Inferior parietal cortex (tissue), 1 donor: Measurements from ENCODE around the gene ZNFX1.

Source experiments
- DNase-seq: peaks from one replicate; pipeline ENCODE4 v3.0.0-alpha.2; 2016; ENCODE audit errors: extremely low spot score

The ZNFX1 gene

DNA sequence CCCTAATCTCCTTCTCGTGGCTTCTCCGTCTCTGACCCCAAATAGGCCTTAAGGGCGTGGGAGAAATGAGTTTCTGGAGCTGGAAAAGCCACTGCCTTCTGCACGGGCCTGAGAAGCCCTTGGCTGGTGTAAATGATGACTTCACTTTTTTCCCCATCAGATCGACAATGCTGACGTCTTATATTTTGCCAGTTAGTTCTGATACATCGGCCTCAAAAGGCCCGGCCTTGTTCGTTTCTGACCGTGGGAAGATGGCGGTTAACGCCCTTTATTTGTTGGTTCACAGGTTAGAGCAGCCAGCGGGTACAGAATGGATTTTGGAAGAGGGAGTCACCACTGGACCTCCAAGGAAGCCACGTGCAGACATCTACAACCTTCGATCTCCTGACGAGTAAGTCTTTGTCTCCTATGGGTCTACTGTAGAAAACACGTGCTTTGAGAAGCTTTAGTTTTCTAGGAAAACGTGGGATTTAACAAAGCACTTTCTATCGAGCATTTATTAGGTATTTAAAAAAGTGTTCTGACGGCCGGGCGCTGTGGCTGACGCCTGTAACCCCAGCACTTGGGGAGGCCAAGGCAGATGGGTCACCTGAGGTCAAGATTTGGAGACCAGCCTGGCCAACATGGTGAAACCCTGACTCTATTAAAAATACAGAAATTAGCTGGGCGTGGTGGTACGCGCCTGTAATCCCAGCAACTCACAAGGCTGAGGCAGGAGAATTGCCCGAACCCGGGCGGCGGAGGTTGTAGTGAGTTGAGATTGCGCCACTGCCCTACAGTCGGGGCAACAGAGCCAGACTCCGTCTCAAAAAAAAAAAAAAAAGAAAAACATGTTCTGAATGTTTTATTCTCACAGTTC is 1.2 kb upstream of the ZNFX1 start:
- DNase-seq, result no peak

DNA sequence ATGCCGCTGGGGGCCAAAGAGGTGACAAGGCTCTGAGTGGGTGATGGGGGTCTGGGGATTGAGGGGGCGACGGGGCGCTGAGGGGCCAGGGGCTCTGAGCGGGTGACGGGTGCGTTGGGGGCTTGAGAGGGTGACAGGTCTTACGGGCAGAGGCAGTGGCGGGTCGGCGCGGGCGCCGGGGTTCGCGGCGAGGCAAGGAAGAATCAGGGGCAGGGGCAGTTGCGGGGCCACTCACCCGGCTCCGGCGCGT is 146 bp downstream of the ZNFX1 start:
- no peak for DNase-seq

DNA sequence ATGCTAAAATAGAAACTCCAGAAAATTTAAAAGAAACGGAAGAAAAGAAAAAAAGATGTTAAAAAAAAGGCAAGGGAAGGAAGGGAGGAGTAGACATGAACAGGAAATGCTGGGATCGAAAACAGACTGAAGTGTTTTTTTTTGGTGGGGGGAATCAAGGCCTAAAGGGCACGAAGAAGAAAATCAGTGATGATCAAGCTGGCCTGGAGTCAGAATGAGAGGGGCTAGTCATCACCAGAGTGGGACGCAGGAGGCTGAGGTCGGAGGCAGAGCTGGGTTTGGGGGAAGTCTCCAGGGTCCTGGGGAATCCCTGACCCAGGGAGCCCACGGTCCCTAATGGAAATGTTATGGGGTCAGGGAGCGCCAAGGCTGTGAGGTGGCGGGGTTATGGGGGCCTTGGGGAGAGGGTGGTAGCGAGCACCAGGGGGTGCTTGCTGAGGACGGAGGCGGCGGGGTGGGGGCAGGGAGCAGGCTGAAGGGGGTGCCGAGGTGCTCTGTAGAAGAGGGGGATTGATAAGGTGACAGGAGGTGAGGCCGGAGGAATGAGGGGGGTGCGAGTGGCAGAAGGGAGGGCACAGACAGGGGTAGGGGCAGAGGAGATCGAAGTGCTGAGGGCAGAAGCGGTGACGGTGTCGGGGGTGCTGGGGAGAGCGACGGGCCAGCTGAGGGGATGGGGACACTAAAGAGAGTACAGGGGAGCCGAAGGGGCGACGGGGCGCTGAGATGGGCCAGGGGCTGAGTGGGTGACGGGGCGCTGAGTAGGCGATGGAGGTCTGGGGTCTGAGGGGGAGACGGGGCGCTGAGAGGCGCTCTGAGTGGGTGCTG is 684 bp downstream of the ZNFX1 start:
- no peak for DNase-seq

DNA sequence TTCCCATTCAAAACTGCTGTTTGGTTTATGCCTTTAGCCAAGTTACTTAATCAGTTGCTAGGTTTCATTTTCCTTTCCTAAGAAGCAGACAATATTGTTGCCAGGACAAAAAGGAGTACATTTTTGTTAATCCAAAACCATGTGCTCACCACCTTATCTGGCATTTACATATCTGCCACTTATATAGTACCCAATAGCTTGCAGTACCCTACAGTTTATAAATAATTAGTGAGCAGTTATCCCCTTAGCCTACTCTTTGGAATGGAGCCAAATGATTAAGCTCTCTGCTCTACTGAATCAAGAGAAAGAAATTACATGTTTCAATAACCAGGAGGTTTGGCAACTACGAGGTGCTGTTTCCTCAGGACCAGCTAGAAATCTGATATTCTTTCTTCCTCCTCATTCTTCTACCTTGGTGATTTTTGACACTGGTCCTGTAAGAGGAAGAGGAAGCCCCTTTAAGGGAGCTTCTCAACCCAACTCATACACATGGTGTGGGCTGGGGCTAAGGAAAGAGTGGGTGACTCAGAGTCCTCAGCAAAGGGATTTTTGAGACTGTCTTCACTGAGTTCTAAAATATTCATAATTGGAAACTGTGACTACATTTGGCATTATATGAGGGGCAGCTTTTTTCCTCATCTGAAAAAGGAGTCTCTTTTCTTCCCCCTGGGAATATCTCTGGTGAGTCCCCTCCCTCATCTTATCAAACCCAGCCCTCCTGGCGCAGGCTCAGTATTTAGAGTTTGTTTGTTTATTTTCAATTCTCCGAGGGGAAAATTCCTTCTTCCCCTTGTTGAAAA is 1.5 kb downstream of the ZNFX1 start:
- peak; percentile 41 for DNase-seq

DNA sequence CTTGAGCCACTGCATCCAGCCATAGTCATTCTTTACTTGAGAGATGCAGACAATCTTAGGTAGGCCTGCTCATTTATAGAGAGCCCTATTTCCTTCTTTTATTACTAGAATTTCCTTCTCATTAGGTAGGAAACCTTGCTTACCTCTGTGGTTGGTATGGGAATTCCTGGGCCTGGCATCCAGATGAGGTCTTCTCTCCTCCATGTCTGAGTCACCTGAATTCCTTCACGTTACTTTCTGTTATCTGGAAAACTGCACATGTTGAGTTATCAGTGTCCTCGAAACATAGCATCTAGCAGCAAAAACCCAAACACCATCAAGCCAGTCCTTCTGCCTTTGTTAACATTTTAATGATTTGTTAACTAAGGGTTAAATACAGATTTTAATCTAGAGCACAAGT is 2.2 kb downstream of the ZNFX1 start:
- no peak for DNase-seq

DNA sequence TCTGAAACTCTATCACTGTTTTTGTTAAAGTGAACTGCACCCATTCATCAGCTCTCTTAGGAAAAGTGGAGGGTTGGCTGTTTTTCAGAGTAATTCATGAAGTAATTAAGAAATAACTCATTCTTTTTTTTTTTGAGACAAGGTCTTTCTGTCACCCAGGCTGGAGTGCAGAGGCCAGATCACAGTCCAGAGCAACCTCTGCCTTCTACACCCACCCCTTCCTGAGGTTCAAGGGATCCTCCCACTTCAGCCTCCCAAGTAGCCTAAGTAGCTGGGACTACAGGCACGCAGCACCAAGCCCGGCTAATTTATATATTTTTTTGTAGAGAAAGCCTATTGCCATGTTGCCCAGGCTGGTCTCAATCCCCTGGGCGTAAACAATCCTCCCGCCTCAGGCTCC is 2.6 kb downstream of the ZNFX1 start:
- no peak for DNase-seq

DNA sequence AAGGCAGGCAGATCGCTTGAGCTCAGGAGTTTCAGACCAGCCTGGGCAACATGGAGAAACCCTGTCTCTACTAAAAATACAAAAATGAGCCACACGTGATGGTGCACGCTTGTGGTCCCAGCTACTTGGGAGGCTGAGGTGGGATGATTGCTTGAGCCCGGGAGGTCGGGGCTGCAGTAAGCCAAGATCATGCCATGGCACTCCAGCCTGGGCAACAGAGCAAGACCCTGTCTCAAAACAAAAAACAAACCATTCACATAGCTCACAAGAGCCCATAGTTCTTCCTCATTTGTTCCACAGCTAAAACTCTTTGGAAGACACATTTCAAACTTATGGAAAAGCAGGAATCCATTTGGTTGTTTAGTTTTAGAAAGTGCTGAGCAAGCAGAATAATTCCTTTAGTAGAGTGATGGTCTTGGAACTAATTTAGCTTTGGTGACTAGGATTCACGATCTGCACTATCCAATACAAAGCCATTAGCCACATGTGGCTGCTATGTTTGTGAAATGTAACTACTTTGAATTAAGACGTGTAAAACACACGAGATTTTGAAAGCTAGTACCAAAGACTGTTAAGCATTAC is 4.1 kb downstream of the ZNFX1 start:
- DNase-seq, result no peak

DNA sequence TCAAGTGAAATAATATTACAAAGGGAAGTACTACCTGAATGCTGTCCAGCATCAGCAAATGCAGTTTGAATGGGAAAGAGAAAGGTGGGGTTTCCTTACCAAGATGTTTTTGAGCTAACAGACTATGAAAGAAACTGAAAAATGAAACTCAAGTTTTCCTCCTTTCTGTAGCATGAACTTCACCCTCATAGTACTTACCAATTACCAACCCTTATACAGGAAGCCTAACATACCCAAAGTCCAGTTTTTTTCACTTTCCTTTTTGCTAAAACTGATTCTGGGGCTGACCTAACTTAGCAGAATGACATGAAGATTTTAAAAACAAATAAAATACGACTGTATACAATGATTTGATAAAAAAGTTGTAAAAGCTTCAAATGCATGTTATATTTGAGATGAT is 5.2 kb downstream of the ZNFX1 start:
- no peak for DNase-seq

DNA sequence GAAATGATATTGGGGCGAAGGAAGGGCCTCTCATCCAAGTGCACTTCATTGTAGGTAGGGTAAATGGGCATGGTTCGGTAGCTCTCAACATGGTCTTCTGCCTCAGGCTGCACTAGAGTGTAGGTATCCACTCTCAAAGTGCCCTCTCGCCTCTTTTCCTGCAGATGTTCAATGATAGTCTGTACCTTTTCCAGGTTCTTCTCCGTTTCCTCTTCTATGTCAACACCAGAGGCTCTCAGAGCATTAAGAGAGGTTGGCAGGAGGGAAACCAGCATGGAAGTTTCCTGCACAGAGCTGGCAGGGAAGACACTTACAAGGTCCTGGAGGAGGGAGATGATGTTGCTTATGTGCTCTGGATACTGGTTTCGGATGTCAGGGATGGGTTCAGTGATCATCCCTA is 7.1 kb downstream of the ZNFX1 start:
- no peak for DNase-seq

DNA sequence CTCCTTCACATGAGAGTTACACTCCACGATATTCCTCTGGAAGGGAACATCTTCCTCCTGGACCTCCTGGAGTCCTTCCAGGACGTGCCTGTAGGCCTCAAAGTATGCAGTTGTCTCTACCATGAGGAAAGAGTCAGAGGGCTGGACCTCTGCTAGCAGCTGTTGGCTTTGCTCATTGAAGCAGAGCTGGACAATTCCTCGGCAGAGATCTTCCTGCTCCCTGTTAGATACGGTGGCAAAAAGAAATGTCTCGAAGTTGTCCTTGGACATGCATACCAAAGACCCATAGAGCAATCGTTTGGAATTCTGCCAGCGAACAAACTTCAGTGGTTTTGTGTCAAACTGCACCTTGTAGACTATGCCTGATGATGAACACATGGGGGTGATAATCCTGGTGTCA is 7.7 kb downstream of the ZNFX1 start:
- DNase-seq, result no peak

DNA sequence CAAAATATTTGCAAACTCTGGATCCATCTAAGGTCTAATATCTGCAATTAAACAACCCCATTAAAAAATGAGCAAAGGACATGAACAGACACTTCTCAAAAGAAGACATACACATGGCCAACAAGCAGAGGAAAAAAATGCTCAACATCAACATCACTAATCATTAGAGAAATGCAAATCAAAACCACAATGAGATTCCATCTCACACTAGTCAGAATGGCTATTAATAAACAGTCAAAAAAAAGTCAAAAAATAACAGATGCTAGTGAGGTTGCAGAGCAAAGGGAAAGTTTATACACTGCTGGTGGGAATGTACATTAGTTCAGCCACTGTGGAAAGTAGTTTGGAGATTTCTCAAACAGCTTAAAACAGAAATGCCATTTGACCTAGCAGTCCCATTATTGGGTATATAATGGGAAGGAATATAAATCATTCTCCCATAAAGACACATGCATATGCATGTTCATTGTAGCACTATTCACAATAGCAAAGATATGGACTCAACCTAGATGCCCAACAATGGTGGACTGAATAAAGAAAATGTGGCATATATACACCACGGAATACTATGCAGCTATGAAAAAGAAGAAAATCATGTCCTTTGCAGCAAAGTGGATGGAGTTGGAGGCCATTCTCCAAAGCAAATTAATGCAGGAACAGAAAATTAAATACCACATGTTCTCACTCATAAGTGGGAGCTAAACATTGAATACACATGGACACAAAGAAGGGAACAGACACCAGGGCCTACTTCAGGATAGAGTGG is 9.1 kb downstream of the ZNFX1 start:
- DNase-seq, result no peak

DNA sequence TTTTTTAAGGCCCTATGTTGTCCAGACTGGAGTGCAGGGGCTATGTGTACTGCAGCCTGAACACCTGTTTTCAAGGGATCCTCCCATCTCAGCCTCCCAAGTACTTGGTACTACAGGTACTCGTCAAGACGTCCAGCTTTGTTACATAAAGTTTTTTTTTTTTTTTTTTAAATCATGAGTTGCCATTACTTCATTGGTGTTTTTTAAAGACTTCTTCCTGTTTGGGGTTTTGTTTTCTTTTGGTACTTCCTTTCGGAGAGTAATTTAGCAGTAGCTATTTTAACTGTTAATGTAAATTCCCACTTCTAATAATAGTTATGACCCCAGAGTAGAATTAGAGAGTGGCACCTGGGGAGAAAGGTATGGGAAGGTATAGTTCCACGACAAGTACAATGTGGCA is 10.5 kb downstream of the ZNFX1 start:
- DNase-seq, result no peak

DNA sequence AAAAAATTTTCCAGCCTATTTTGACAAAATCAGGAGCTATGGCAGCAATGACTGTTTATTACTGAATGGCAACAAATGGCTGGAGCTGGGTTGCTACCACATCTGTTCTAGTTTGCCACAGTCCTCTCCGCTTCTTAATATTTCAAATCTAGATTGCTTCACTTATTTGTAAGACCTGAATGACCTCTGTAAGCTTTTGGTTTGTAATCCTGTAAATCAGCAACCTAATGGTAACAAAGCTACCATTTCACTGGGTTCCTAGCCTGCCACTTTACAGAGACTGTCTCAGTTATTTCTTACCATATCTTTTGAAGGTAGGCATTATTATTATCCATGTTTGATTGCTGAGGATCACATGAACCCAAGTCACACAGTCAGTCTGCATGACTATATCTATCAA is 15.4 kb downstream of the ZNFX1 start:
- no peak for DNase-seq

DNA sequence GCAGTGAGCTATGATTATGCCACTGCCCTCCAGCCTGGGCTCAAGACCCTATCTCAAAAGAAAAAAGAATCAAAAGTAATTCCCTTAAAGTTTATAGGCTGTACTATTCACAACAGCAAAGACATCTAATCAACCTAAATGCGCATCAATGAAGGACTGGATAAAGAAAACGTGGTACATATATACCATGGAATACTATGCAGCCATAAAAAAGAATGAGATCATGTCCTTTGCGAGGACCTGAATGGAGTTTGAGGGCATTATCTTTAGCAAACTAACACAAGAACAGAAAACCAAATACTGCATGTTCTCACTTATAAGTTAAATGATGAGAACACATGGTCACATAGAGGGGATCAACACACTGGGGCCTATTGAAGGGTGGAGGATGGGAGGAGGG is 16.7 kb downstream of the ZNFX1 start:
- DNase-seq, result no peak

DNA sequence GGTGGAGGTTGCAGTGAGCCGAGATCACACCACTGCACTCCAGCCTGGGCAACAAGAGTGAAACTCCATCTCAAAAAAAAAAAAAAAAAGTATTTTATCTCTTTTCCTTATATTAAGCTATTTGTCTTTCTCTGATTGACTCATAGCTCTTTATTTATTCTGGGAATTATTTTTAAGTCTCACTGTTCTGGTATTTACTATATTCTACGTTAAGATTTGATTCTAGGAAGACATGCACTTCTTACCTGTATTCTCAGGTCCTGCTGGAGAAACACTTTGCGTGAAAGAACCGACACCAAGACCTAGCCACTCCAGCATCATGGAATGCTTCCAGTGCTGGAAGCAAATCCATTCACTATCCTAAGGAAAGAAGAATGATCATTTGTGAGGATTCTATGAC is 17.6 kb downstream of the ZNFX1 start:
- DNase-seq, result no peak

DNA sequence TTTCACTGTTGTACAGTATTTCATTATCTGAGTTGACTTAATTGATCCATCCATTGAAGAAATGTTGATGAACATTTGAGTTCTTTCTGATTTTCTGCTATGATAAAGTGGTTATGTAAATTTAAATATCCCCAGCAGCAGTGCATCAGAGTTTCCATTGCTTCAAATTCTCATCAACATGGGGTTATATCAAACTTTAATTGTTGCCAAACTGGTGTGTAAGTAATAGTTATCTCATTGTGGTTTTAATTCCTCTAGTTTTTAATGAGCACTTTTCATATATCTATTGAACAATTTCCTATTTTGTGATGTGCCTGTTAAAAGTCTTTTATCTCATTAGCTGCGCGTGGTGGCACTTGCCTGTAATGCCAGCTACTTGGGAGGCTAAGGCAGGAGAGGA is 18.1 kb downstream of the ZNFX1 start:
- no peak for DNase-seq

DNA sequence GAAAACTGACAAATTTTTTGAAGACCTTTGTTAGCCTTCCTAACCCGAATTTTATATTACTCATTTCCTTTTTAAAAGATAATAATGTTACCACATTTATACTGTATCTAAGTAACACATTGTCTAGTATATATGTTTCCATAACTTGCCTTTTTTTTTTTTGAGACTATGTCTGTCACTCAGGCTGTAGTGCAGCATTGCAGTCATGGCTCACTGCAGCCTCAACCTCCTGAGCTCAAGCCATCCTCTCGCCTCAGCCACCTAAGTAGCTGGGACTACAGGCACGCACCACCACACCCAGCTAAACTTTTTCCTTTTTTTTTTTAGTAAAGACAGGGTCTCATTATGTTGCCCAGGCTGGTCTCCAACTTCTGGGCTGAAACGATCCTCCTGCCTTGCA is 18.6 kb downstream of the ZNFX1 start:
- no peak for DNase-seq

DNA sequence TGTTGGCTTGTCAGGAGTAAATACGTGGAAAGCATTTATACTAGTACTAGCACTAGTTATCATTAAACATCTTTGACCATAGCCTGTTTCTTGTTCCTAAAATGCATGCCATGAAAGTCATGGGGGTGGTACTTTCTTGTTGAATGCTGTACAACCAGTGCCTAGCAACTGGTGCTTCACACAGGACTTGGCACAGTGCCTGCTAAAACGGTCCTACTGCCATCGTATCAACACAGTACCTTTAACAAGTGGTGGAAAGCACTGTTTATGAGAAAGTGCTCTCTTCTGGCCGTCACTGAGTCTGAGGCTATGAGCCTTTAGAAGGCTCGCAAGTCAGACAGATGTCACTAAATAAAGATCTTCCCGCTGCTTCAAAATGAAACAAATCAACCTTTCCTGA is 21.6 kb downstream of the ZNFX1 start:
- no peak for DNase-seq

DNA sequence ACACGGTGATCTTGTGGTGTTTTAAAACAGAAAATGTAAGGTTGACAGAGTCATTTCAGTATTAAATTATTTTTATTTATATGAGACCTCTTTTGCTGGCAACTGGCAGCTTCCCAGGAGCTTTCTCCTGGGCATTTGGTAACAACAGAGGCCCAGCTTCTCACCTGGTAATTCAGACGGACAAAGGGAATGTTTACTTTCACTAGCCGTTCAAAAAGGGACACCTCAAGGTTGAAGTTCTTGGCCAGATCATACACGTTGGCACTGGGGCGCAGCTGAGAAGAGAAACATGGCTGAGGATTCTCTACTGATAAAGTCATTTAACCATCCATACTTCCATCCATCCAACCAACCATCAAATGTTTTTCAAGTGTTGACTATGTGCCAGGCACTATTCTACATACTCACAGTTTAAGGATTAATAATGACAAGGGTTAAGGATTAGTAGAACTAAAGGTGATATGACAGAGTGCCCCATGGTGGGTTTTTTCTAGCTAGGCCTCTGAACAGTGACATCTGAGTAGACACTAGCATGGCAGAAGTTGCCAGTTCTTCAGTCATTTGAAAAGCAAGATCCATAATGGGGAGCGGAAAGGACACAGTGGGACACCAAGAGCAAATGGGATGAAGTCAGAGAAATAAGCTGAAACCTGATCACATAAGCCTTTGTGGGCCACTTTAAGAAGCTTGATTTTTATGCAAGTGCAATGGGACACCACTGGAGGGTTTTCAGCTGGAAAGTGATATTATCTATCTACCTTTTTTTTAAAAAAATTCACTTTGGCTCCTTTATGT is 25.1 kb downstream of the ZNFX1 start:
- no peak for DNase-seq

DNA sequence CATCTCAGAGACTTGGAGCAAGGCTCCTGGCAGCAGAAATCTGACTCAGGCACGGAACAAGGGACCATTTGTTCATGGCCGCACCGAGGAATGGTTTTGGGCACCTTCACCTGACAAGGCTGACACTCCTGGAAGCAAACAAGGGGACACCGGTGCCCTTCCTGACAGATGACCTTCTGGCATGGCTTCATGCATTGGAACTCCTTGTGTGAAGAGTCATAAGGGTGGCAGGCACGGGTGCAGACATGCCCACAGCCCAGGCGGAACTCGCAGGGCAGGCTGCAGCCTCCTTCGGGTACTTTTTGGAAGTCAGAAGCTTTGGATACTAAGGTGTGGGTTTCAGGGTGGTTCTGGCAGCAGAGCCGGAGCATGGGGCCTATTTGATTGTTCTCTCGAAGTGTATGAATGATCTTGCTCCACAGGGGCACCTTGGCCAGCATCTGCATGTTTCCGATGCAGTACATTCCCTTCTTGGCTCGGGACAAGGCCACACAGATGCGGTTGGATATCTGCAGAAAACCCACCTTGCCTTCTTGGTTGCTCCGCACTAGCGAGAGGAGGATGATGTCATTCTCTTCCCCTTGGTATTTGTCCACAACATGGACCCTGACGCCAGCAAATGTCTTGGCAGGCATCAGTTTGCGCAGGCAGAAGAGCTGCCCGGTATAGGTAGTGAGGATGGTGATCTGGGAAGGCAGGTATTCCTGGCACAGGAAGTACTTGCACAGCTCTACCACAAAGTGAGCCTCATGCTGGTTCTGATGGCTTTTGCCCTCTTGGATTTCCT is 28.8 kb downstream of the ZNFX1 start:
- no peak for DNase-seq
